ENCODE results near the gene DUT.

- TF ChIP-seq CTCF (IDR thresholded peaks at IDR 0.05) (no peak), POLR2A (IDR thresholded peaks at IDR 0.05) (no peak)
Observed at GRCh38 chr15:48391950-48392349, 60.7 kb downstream of the DUT start.

Data from esophagus squamous epithelium (tissue), 4 donors.